ENCODE data around the gene ADCY1. TPM values are rescaled to one million over a fixed set of nuclear protein-coding genes. Genes with fewer than 3 reads are reported as not detected.

Gene ADCY1
- total RNA-seq, 2 donors from 2014 or later, result 1.1 TPM

DNA sequence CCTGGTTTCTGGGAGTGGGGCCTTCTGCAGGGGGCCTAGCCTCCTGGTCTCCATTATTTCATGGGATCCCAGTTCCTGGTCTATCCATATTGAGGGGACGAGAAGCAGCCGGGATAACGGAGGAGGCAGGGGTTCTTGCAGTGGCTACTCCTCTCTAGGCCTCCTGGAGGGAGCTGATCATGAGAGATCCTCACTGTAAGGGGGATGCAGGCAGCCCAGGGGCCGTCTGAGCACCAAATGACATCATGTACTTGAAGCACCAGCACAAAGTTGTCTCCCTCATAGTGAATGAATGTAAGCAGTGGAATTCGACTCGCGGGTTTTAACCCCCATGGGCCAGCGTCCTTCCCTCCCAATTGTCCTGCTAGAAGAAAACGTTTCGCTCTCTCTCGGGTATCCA lies 964 bp upstream of the ADCY1 start:
- Histone ChIP-seq H3K9me3 (no peaks in the 10 kb centered on the region), H3K4me1 (no peaks in the 10 kb centered on the region), H3K27ac (no peak overlapping the region), H3K36me3 (no peaks in the 10 kb centered on the region), H3K9ac (ENCODE audit: low read depth in 2 of 2, low read length in 2 of 2) (no peak overlapping the region), H3K4me3 (no peak overlapping the region), H3K27me3 (peaks cover 26% of the 10 kb centered on the region)
- DNase-seq, result no peak
- intact Hi-C loops (cut with DNase I), result no loop called here
- TF ChIP-seq CTCF (IDR thresholded peaks at IDR 0.05), result no peak

DNA sequence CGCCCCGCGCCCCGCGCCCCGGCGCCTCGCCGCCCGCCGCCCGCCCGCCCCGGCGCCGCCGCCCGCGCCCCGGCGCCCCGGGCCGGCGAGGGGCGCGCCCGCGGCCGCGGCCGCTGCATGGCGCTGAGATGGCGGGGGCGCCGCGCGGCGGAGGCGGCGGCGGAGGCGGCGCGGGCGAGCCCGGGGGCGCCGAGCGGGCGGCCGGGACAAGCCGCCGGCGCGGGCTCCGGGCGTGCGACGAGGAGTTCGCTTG lies 174 bp downstream of the ADCY1 start:
- TF ChIP-seq CTCF (IDR thresholded peaks at IDR 0.05), result no peak
- H3K4me3 ChIP-seq, result no peak overlapping the region
- no peaks in the 10 kb centered on the region for H3K36me3 ChIP-seq
- H3K27ac ChIP-seq, result no peak overlapping the region
- no peaks in the 10 kb centered on the region for H3K4me1 ChIP-seq
- peaks cover 26% of the 10 kb centered on the region for H3K27me3 ChIP-seq
- H3K9ac ChIP-seq (ENCODE audit: low read depth in 2 of 2, low read length in 2 of 2), result peak overlapping the region in 1 of 2 donors; percentile 50
- DNase-seq, result no peak
- no peaks in the 10 kb centered on the region for H3K9me3 ChIP-seq
- intact Hi-C loops (cut with DNase I), result no loop called here

DNA sequence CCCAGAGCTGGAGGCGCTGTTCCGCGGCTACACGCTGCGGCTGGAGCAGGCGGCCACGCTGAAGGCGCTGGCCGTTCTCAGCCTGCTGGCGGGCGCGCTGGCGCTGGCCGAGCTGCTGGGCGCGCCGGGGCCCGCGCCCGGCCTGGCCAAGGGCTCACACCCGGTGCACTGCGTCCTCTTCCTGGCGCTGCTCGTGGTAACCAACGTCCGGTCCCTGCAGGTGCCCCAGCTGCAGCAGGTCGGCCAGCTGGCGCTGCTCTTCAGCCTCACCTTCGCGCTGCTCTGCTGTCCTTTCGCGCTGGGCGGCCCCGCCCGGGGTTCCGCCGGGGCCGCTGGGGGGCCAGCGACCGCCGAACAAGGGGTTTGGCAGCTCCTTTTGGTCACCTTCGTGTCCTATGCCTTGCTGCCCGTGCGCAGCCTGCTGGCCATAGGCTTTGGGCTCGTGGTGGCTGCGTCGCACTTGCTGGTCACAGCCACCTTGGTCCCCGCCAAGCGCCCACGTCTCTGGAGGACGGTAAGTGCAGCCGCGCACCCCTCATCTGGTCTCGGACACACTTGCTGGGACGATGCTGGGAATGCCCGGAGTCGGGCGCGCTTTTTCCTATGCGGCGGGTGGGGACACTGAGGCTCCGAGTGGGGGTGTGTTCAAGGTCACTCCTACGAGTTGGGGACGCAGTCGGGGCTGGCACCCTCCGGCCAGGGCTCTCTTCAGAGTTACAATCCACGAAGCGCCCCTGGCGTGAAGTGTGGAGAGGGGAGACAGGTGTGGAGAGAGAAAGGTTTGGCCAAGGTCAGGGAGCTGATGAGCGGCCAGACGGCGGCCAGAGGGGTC lies 717 bp downstream of the ADCY1 start:
- no peak for DNase-seq
- no peaks in the 10 kb centered on the region for H3K9me3 ChIP-seq
- no peaks in the 10 kb centered on the region for H3K4me1 ChIP-seq
- H3K27ac ChIP-seq, result no peak overlapping the region
- peaks cover 26% of the 10 kb centered on the region for H3K27me3 ChIP-seq
- TF ChIP-seq CTCF (IDR thresholded peaks at IDR 0.05), result no peak
- H3K9ac ChIP-seq (ENCODE audit: low read depth in 2 of 2, low read length in 2 of 2), result peak overlapping the region in 1 of 2 donors; percentile 50
- no peaks in the 10 kb centered on the region for H3K36me3 ChIP-seq
- intact Hi-C loops (cut with DNase I), result no loop called here
- H3K4me3 ChIP-seq, result peak overlapping the region; percentile 35

GRCh38 chr7:45575501-45576248 lies 1.5 kb downstream of the ADCY1 start:
- no peak overlapping the region for H3K9ac ChIP-seq (ENCODE audit: low read depth in 2 of 2, low read length in 2 of 2)
- H3K27ac ChIP-seq, result no peak overlapping the region
- no peak overlapping the region for H3K4me3 ChIP-seq
- TF ChIP-seq CTCF (IDR thresholded peaks at IDR 0.05), result no peak
- DNase-seq, result no peak
- H3K36me3 ChIP-seq, result no peaks in the 10 kb centered on the region
- intact Hi-C loops (cut with DNase I), result no loop called here
- H3K27me3 ChIP-seq, result peaks cover 26% of the 10 kb centered on the region
- no peaks in the 10 kb centered on the region for H3K4me1 ChIP-seq
- no peaks in the 10 kb centered on the region for H3K9me3 ChIP-seq

- Histone ChIP-seq H3K9ac (ENCODE audit: low read depth in 2 of 2, low read length in 2 of 2) (no peak overlapping the region), H3K4me3 (no peak overlapping the region), H3K4me1 (no peaks in the 10 kb centered on the region), H3K36me3 (no peaks in the 10 kb centered on the region), H3K9me3 (no peaks in the 10 kb centered on the region), H3K27ac (no peak overlapping the region), H3K27me3 (peaks cover 26% of the 10 kb centered on the region)
- no peak for TF ChIP-seq CTCF (IDR thresholded peaks at IDR 0.05)
- intact Hi-C loops (cut with DNase I), result no loop called here
- no peak for DNase-seq
Observed at GRCh38 chr7:45576249-45576929, 2.2 kb downstream of the ADCY1 start.
